ENCODE data around the gene PCBP3.

PCBP3 gene

GRCh38 chr21:45944601-45945000 is 301.1 kb downstream of the PCBP3 start:
- DNase-seq (ENCODE audit: low read depth in 2 of 2) = no peak
- no peak overlapping the region for H3K4me3 ChIP-seq (replicated peaks in 1 of 2; ENCODE audit: low read depth in 2 of 2, low read length in 2 of 2)
- TF ChIP-seq CTCF (IDR thresholded peaks at IDR 0.05; ENCODE audit: low read depth, low read length) = no peak

- H3K4me3 ChIP-seq (replicated peaks in 1 of 2; ENCODE audit: low read depth in 2 of 2, low read length in 2 of 2) = no peak overlapping the region
- DNase-seq (ENCODE audit: low read depth in 2 of 2) = no peak
- TF ChIP-seq CTCF (IDR thresholded peaks at IDR 0.05; ENCODE audit: low read depth, low read length) = no peak
Observed at GRCh38 chr21:45945066-45945867, 301.7 kb downstream of the PCBP3 start.

- no peak for DNase-seq (ENCODE audit: low read depth in 2 of 2)
Observed at GRCh38 chr21:45945868-45946210, 302.3 kb downstream of the PCBP3 start.

GRCh38 chr21:45947296-45947695 is 303.8 kb downstream of the PCBP3 start:
- DNase-seq (ENCODE audit: low read depth in 2 of 2) = no peak
- TF ChIP-seq CTCF (IDR thresholded peaks at IDR 0.05; ENCODE audit: low read depth, low read length) = no peak
- H3K4me3 ChIP-seq (replicated peaks in 1 of 2; ENCODE audit: low read depth in 2 of 2, low read length in 2 of 2) = no peak overlapping the region

More at GRCh38 chr21:45945868-45946210, 302.3 kb downstream of the PCBP3 start:
- no peak for TF ChIP-seq CTCF (IDR thresholded peaks at IDR 0.05; ENCODE audit: low read depth, low read length)
- H3K4me3 ChIP-seq (replicated peaks in 1 of 2; ENCODE audit: low read depth in 2 of 2, low read length in 2 of 2) = no peak overlapping the region

- no peak for TF ChIP-seq CTCF (IDR thresholded peaks at IDR 0.05; ENCODE audit: low read depth, low read length)
- no peak for DNase-seq (ENCODE audit: low read depth in 2 of 2)
- H3K4me3 ChIP-seq (replicated peaks in 1 of 2; ENCODE audit: low read depth in 2 of 2, low read length in 2 of 2) = no peak overlapping the region
Observed at GRCh38 chr21:45947716-45948255, 304.3 kb downstream of the PCBP3 start.

- no peak for DNase-seq (ENCODE audit: low read depth in 2 of 2)
- no peak for TF ChIP-seq CTCF (IDR thresholded peaks at IDR 0.05; ENCODE audit: low read depth, low read length)
Observed at GRCh38 chr21:45948576-45949141, 305.1 kb downstream of the PCBP3 start.

More at GRCh38 chr21:45948576-45949141, 305.1 kb downstream of the PCBP3 start:
- H3K4me3 ChIP-seq (replicated peaks in 1 of 2; ENCODE audit: low read depth in 2 of 2, low read length in 2 of 2) = no peak overlapping the region

All from cardiac fibroblast (primary cell).